Lower lobe of right lung (tissue), 2 donors: ENCODE data around the gene ME2. TPM values are rescaled to one million over a fixed set of nuclear protein-coding genes. Genes with fewer than 3 reads are reported as not detected.
"Not testable (repeated sequence)": the region's sequence is repeated elsewhere in the genome, so short reads cannot be mapped to it uniquely, and the experiment has no call there.

ENCODE experiments used
- ATAC-seq, 2 donors: fragments of 200-7000 bp; cut with Tn5 transposase; one replicate each; pipeline ENCODE4 v1.9.1; 2020 to 2022; ENCODE audit warnings: mild to moderate bottlenecking in 2 of 2, moderate library complexity in 2 of 2
- DNase-seq: peaks from one replicate; pipeline ENCODE4 v3.0.0-alpha.2; 2020
- H3K27ac ChIP-seq: fragments of 200-600 bp; one replicate; pipeline ENCODE4 v1.8.0; 2022
- H3K27me3 ChIP-seq: fragments of 200-600 bp; one replicate; pipeline ENCODE4 v1.8.0; 2022; ENCODE audit warnings: low read depth
- H3K36me3 ChIP-seq: fragments of 200-600 bp; one replicate; pipeline ENCODE4 v1.8.0; 2022; ENCODE audit warnings: mild to moderate bottlenecking
- H3K4me1 ChIP-seq: fragments of 200-600 bp; one replicate; pipeline ENCODE4 v1.8.0; 2022
- H3K4me3 ChIP-seq: fragments of 200-600 bp; one replicate; pipeline ENCODE4 v1.8.0; 2022; ENCODE audit warnings: mild to moderate bottlenecking
- H3K9me3 ChIP-seq: fragments of 200-600 bp; one replicate; pipeline ENCODE4 v1.8.0; 2022
- intact Hi-C: fragments of 100-400 bp; cut with DNase I; formaldehyde crosslinking; loops from one replicate; pipeline ENCODE4 v1.11.0; 2022
- total RNA-seq: library from RNA; stranded (reverse); fragmentation: NEBNext Ultra II Directional; extraction: Animal tissue kit (Norgen Biotek cat#: 25700); gene quantifications from one replicate; pipeline ENCODE4 v1.2.1, GENCODE V29; 2021
- TF ChIP-seq, protein P1 (sequence below): fragments of 200-600 bp; IDR thresholded peaks from one replicate; pipeline ENCODE4 v1.8.0; 2022; ENCODE audit warnings: antibody characterized with exemption, mild to moderate bottlenecking
- donor health status: DM: no; HTN: yes; CAD: no; lungs with severe emphysema.

ME2 gene
- total RNA-seq, 1 donor from 2014 or later: 42.4 TPM

DNA sequence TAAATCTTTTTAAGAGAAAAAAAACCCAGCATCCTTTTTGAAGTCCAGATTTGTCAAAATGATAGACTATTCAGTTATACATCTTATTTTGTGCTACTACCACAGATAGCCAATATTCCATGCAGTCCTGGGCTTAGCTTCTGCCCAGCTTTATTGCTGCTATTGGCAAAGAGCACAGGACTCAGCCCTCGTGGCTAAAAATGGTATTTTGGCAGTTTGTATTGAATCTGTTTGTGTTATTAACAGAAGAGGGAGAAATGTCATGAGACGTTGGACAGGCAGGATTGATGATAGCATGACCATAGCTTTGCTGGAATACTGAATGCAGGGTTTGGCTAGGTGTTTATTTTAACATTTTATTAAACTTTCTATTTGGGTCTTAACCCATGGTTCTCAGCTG, 108.3 kb downstream of the ME2 start:
- no peak overlapping the region for H3K27ac ChIP-seq
- intact Hi-C loops: no loop called here
- H3K4me3 ChIP-seq: no peak overlapping the region

DNA sequence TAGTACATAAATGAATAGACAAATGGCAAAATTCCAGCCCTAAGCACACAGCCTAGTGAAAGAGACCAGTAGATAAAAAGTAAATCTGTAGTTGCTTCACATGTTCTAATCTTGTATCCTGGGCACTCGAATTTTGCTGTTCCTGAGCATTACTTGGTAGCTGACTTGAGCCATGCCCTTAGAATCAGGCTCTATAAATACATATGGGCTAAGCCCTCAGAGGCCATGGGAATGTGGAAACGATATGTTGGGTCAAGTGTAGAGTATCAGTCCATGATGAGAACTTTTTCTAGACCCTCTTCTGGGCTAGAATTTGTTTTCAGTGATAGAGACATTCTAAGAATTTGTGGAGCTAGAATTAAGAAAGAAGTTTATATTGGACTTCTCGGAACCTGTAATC, 110.8 kb downstream of the ME2 start:
- Histone ChIP-seq H3K4me3 (no peak overlapping the region), H3K36me3 (peaks cover 20% of the 10 kb centered on the region), H3K9me3 (no peaks in the 10 kb centered on the region), H3K27me3 (no peaks in the 10 kb centered on the region), H3K27ac (no peak overlapping the region), H3K4me1 (no peaks in the 10 kb centered on the region)
- intact Hi-C loops: no loop called here
- TF ChIP-seq, protein P1, sequence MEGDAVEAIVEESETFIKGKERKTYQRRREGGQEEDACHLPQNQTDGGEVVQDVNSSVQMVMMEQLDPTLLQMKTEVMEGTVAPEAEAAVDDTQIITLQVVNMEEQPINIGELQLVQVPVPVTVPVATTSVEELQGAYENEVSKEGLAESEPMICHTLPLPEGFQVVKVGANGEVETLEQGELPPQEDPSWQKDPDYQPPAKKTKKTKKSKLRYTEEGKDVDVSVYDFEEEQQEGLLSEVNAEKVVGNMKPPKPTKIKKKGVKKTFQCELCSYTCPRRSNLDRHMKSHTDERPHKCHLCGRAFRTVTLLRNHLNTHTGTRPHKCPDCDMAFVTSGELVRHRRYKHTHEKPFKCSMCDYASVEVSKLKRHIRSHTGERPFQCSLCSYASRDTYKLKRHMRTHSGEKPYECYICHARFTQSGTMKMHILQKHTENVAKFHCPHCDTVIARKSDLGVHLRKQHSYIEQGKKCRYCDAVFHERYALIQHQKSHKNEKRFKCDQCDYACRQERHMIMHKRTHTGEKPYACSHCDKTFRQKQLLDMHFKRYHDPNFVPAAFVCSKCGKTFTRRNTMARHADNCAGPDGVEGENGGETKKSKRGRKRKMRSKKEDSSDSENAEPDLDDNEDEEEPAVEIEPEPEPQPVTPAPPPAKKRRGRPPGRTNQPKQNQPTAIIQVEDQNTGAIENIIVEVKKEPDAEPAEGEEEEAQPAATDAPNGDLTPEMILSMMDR: no peak
- ATAC-seq (no peak), DNase-seq (no peak)

More for the DNA sequence above, 108.3 kb downstream of the ME2 start:
- no peak for ATAC-seq
- Histone ChIP-seq H3K27me3 (no peaks in the 10 kb centered on the region), H3K36me3 (peaks cover 31% of the 10 kb centered on the region), H3K9me3 (no peaks in the 10 kb centered on the region), H3K4me1 (no peaks in the 10 kb centered on the region)
- TF ChIP-seq, protein P1: no peak
- DNase-seq: no peak

DNA sequence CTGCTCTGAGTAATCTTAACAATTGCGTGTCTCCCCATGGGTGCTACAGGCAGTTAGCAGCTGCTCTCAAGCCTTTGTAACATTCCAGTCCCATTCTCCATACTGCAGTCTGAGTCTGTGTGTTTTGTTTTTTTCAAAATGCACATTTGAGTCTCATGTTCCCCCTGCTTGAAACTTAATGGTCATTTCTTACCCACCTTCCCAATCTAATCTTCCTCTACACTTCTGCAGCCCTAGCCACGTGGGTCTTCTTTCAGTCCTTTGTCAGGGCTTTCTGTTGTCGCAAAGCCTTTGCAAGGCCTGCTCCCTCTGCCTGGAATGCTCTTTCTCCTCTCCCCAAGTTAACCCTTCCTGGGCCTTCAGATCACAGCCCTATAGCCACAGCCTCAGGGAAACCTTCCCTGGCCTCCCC, 113.4 kb downstream of the ME2 start:
- Histone ChIP-seq H3K27ac (no peak overlapping the region), H3K36me3 (peaks cover 1% of the 10 kb centered on the region), H3K9me3 (no peaks in the 10 kb centered on the region), H3K4me3 (no peak overlapping the region), H3K27me3 (no peaks in the 10 kb centered on the region), H3K4me1 (no peaks in the 10 kb centered on the region)
- ATAC-seq (no peak), DNase-seq (no peak)
- TF ChIP-seq, protein P1: no peak
- intact Hi-C loops: no loop called here

DNA sequence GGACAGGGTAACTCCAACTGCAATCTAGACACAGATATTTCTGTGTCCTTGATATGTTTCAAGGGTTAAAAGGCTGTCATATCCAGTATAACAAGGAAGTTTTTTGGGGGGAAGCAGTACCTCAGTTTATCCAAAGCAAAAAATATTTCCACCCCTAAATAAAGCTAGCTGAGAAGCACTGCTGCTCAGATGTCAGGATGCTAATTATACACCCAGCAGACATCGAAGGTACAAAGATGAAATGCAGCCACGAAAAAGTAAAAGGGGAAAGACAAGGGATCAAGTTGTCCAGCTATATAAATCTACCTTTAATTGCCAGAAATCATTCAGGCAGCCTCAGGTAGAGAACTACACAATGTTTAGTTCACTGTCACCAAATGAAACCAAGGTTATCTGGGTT, 115.1 kb downstream of the ME2 start:
- no peak overlapping the region for H3K27ac ChIP-seq
- DNase-seq (no peak), ATAC-seq (no peak)
- no peaks in the 10 kb centered on the region for H3K4me1 ChIP-seq
- H3K36me3 ChIP-seq: no peaks in the 10 kb centered on the region
- no peaks in the 10 kb centered on the region for H3K27me3 ChIP-seq
- H3K9me3 ChIP-seq: no peaks in the 10 kb centered on the region
- TF ChIP-seq, protein P1: no peak
- intact Hi-C loops: no loop called here
- no peak overlapping the region for H3K4me3 ChIP-seq

DNA sequence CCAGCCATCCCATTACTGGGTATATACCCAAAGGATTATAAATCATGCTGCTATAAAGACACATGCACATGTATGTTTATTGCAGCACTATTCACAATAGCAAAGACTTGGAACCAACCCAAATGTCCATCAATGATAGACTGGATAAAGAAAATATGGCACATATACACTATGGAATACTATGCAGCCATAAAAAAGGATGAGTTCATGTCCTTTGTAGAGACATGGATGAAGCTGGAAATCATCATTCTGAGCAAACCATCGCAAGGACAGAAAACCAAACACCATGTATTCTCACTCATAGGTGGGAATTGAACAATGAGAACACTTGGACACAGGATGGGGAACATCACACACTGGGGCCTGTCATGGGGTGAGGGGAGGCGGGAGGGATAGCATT, 124.3 kb downstream of the ME2 start:
- intact Hi-C loops, H3K4me3 ChIP-seq, H3K9me3 ChIP-seq, H3K4me1 ChIP-seq, DNase-seq, H3K27ac ChIP-seq, H3K27me3 ChIP-seq, H3K36me3 ChIP-seq, ATAC-seq: not testable (repeated sequence)

Other genes starting within 250 kb of the ME2 start
- gene MRO, start 59.1 kb upstream of the ME2 start, total RNA-seq: 0.44 TPM
- 7.7 TPM for gene ELAC1, start 88.9 kb downstream of the ME2 start, total RNA-seq
- 97.8 TPM for gene SMAD4, start 151.1 kb downstream of the ME2 start, total RNA-seq